Esophagus squamous epithelium (tissue), 5 donors: ENCODE data around the gene LOX. TPM values are rescaled to one million over a fixed set of nuclear protein-coding genes. Genes with fewer than 3 reads are reported as not detected.
A peak's percentile ranks its signal among the peaks of the same experiment; 100 is the strongest.

Experiments used
- DNase-seq: peaks from one replicate; lab custom pipeline; 2025; lab: John Stamatoyannopoulos, UW
- H3K27ac ChIP-seq, 4 donors: fragments of 200-600 bp; sonication (generic); one replicate each; pipeline ENCODE4 v1.5.1; 2016 to 2019; ENCODE audit warnings: mild to moderate bottlenecking in 1 of 4
- H3K27me3 ChIP-seq, 4 donors: fragments of 200-600 bp; sonication (generic); 1 replicate in 3 of 4; 2 replicates in 1 of 4; pipeline versions ENCODE4 v1.5.1 to v1.6.0; 2017 to 2021; ENCODE audit warnings: antibody characterized with exemption in 1 of 4
- H3K36me3 ChIP-seq, 3 donors: fragments of 200-600 bp; sonication (generic); one replicate each; pipeline ENCODE4 v1.5.1; 2016 to 2019
- H3K4me1 ChIP-seq, 3 donors: fragments of 200-600 bp; sonication (generic); one replicate each; pipeline ENCODE4 v1.5.1; 2017 to 2019
- H3K4me3 ChIP-seq, 4 donors: fragments of 200-600 bp; sonication (generic); 1 replicate in 3 of 4; 2 replicates in 1 of 4; pipeline ENCODE4 v1.5.1; 2016 to 2019; ENCODE audit warnings: mild to moderate bottlenecking in 2 of 4, moderate library complexity in 1 of 4
- H3K9me3 ChIP-seq, 3 donors: fragments of 200-600 bp; sonication (generic); one replicate each; pipeline ENCODE4 v1.5.1; 2016 to 2019
- CTCF ChIP-seq, 6 experiments: fragments of 450-650 bp in 4 of 6; fragments of 200-600 bp in 2 of 6; sonication (generic) in 2 of 6; IDR thresholded peaks; one replicate each; pipeline ENCODE4 v1.5.1; 2016 to 2019; ENCODE audit warnings: antibody characterized with exemption in 6 of 6, mild to moderate bottlenecking in 4 of 6, moderate library complexity in 4 of 6
- POLR2A ChIP-seq, 4 donors: fragments of 450-650 bp; IDR thresholded peaks; one replicate each; pipeline ENCODE4 v1.6.1; 2017; ENCODE audit warnings: antibody characterized with exemption in 4 of 4, mild to moderate bottlenecking in 4 of 4, moderate library complexity in 3 of 4
- whole genome bisulfite sequencing, 2 donors: methylation state at CpG; one replicate each; pipeline ENCODE4 v1.1.5; 2018; 5-methylcytosine and 5-hydroxymethylcytosine counted together
- intact Hi-C: fragments of 100-400 bp; cut with DNase I; formaldehyde crosslinking; loops from one replicate; pipeline ENCODE4 v1.15.0; 2022
- total RNA-seq, 4 donors: library from RNA; depleted of rRNA; stranded (reverse); fragments of >200 nt; gene quantifications; one replicate each; pipeline ENCODE4 v1.1.0, GENCODE V29; 2016
- donor health status: DM: yes; HTN: yes; CAD: no.

LOX gene
- total RNA-seq, 4 donors from 2014 or later: 1.4 to 9.9 (median 6.6) TPM

DNA sequence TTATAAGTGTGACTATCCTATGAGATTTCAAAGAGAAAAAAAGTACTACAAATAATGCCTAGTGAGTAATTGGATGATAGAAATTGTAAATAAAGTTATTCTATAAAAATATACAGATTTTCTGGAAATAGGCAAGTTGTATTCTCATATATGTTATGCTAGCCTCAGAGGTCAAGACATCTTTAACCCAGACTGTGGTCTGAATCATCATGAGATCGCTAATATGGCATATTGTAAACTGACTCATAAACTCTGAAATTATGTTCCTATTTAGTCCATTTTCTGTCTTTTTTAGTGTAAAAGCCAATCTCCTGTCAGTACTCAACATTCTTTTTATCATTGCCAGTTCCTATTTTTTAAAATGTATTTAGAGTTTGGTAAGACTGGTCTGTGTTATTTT, 14.2 kb downstream of the LOX start:
- no peaks in the 10 kb centered on the region for H3K4me1 ChIP-seq
- 84 to 86% methylated on average over 1 of the region's 1 CpG for WGBS, 2 donors
- intact Hi-C loops: no loop called here
- no peak for DNase-seq
- H3K9me3 ChIP-seq: no peaks in the 10 kb centered on the region
- no peak for TF ChIP-seq POLR2A (IDR thresholded peaks at IDR 0.05)
- no peak for TF ChIP-seq CTCF (IDR thresholded peaks at IDR 0.05)
- H3K4me3 ChIP-seq: no peak overlapping the region
- H3K36me3 ChIP-seq: peaks cover 0 to under 1% (median 0%) of the 10 kb centered on the region in 3 donors
- H3K27me3 ChIP-seq: no peaks in the 10 kb centered on the region
- no peak overlapping the region for H3K27ac ChIP-seq

GRCh38 chr5:122062205-122062604, 15.9 kb downstream of the LOX start:
- no peak overlapping the region for H3K4me3 ChIP-seq
- TF ChIP-seq CTCF (IDR thresholded peaks at IDR 0.05) (no peak), POLR2A (IDR thresholded peaks at IDR 0.05) (no peak)
- no peak for DNase-seq
- no peaks in the 10 kb centered on the region for H3K27me3 ChIP-seq
- H3K4me1 ChIP-seq: no peaks in the 10 kb centered on the region
- H3K36me3 ChIP-seq: no peaks in the 10 kb centered on the region
- H3K27ac ChIP-seq: no peak overlapping the region
- intact Hi-C loops: no loop called here
- 44 to 50% methylated on average over 1 of the region's 1 CpG for WGBS, 2 donors
- H3K9me3 ChIP-seq: no peaks in the 10 kb centered on the region

- no peaks in the 10 kb centered on the region for H3K9me3 ChIP-seq
- no peaks in the 10 kb centered on the region for H3K27me3 ChIP-seq
- intact Hi-C loops: no loop called here
- no peaks in the 10 kb centered on the region for H3K4me1 ChIP-seq
- no peak for TF ChIP-seq CTCF (IDR thresholded peaks at IDR 0.05)
- no peaks in the 10 kb centered on the region for H3K36me3 ChIP-seq
- no peak overlapping the region for H3K27ac ChIP-seq
- no peak overlapping the region for H3K4me3 ChIP-seq
- DNase-seq: no peak
Measured at GRCh38 chr5:122056913-122057312, 21.1 kb downstream of the LOX start.

DNA sequence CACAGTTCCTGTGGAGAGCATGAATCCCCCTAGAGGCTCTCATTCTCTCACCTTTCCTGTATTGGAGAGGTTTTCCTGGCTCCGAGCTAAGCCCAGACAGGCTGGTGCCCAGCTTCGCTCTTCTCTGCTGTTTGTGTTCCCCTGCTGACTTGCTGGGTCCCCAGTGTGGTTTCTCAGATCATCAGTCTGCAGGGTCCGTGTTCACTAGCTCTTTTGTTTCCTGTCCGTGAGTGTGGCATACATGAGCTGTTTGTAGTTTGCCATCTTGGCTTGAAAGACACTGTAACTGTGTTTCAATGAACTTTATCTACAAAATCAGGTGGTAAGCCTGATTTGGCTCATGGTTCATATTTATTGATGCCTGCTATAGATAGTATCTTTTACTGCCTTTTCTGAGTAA, 23.8 kb downstream of the LOX start:
- no peaks in the 10 kb centered on the region for H3K4me1 ChIP-seq
- H3K36me3 ChIP-seq: no peaks in the 10 kb centered on the region
- intact Hi-C loops: no loop called here
- TF ChIP-seq CTCF (IDR thresholded peaks at IDR 0.05) (no peak), POLR2A (IDR thresholded peaks at IDR 0.05) (no peak)
- H3K27ac ChIP-seq: no peak overlapping the region
- H3K27me3 ChIP-seq: no peaks in the 10 kb centered on the region
- WGBS, 2 donors: 72 to 78% methylated on average over 4 of the region's 4 CpGs
- DNase-seq: no peak
- H3K4me3 ChIP-seq: no peak overlapping the region
- H3K9me3 ChIP-seq: no peaks in the 10 kb centered on the region

DNA sequence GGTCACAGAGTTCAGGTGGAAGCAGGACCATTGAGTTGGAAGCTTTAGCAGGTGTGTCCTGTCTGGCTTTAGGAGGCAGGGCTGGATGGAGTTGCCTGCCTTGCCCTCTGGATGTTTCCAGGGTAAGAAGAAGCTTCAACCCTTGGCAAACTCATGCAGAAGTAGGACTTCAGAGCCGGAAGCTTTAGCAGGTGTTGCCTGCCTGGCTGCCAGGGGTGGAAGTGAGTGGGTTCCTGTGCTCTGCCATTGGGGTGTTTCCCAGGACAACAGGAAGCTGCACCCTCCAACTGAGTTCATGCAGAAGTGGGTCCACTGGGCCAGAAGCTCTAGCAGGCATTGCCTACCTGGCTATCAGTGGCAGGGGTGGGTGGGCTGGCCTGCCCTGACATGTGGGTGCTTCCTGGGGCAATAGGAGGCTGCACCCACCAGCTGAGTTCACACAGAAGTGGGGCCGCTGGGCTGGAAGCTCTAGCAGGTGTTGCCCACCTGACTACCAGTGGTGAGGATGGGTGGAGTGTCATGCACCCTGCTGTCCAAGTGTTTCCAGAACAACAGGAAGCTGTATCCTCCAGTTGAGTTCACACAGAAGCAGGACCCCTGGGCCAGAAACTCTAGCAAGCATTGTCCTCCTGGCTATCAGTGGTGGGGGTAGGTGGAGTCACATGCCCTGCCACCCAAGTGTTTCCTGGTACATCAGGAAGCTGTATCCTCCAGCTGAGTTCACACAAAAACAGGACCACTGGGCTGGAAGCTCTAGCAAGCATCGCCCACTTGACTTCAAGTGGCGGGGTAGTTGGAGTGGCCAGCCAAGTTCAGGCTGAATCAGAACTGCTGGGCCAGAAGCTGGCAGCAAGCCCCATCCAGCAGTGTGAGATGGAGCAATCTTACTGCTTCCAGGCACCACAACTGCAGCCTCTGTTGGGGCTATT, 24.6 kb downstream of the LOX start:
- no peaks in the 10 kb centered on the region for H3K4me1 ChIP-seq
- TF ChIP-seq CTCF (IDR thresholded peaks at IDR 0.05): no peak
- TF ChIP-seq POLR2A (IDR thresholded peaks at IDR 0.05): no peak
- WGBS, 2 donors: 76 to 85% methylated on average over 2 of the region's 4 CpGs
- DNase-seq: no peak
- H3K36me3 ChIP-seq: no peaks in the 10 kb centered on the region
- intact Hi-C loops: no loop called here
- H3K27ac ChIP-seq: peak overlapping the region in 1 of 4 donors; percentile 3
- no peaks in the 10 kb centered on the region for H3K9me3 ChIP-seq
- H3K27me3 ChIP-seq: no peaks in the 10 kb centered on the region
- no peak overlapping the region for H3K4me3 ChIP-seq
